ENCODE measurements around the gene THBS3. TPM values are rescaled to one million over a fixed set of nuclear protein-coding genes. Genes with fewer than 3 reads are reported as not detected.
"Not testable (repeated sequence)": the region's sequence is repeated elsewhere in the genome, so short reads cannot be mapped to it uniquely, and the experiment has no call there.

The THBS3 gene
- polyA plus RNA-seq, 5 donors, result 37.5 to 47.0 (median 42.8) TPM

GRCh38 chr1:155208541-155209311 lies 1.0 kb upstream of the THBS3 start, which contains the start of gene MTX1:
TSS of gene MTX1 (plus strand) at chr1:155208695. CDS start at chr1:155208805, 110 bp downstream.
- peak; percentile 94 for DNase-seq

DNA sequence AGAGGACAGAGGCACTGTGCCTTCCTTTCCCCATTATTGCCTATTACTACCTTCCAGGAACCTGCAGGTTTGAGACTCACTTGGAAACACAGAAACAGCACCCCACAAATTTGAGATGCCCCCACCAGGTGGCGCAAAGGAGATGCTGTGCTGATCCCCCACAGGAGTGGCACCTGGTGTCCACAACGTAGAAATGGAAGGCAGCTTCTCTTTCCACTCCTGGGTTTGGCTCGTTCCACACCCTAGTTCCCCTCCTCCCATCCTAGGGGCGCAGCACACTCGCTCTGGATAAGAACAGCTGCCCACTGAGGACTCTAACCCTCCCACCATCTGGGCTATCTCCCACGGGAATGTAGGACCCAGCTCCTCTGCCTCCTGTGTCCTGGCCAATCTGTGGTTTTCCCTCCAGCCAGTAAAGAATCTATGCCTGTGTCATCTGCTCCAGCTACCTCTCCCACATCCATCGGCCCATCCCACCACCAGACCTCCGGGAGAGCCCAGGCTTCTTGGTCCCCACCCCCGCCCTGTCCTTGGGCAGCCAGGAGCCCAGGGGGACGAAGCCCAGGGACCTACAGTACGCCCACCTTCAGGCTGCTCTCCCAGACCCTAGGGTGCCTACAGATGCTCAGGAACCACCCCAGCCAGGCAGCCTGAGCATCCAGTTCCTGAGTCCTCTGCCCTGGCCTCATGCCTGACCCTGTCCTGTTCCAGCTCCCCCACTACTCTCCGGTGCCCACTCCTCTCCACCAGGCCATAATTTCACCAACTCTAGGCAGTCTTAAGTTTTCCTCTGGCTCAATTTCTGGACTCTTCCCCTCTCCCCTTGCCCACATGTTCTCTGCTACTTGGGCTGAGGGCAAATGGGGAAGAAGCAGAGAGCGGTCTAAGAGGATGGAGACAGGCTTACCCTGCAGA lies 549 bp downstream of the THBS3 start:
- peak in 1 of 2 donors; percentile 67 for DNase-seq

DNA sequence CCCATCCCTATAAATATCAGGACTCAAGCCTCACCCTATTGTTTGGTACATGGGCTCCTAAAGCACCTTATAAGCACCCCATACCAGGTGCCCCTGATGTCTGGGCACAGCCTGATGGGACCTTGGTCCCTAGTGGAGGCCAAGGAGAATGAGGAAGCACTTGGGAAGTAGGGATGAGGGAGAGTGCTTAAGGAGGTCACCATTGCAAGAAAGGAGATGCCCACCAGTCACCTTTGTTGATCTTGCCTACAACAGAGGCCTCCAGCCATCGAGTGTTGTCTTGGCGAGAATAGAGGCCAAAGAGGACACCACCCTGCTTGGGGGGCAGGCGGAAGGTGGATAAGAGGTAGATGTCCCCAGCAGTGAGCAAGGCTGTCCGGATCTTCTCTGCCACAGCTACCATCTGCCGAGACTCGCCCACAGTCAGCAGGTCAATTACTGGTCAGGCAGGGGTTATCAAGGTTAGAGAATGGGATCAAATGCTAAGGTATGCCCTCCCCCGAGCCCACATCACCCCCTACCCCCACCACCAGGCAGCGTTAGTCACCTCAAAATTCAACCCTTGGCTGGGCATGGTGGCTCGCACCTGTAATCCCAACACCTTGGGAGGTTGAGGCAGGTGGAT lies 1.6 kb downstream of the THBS3 start:
- no peak for DNase-seq

DNA sequence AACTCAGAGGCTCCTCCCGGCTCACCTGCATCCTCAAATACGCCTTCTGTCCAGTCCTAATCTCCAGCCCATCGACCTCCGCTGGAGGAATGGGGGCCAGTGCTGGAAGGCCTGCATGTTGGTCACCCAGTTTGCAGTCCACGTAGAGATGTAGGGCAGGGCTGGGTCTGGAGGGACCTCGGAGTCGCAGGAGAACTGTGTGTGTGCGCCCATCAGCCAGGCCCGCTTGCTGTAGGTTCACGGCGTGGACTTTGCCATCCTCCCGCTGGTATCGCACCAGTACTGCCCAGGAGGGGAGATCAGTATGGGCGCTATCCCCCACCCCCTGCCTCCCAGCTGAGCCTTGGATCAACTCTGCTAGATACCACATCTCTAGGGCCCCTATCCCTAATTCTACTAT lies 2.7 kb downstream of the THBS3 start:
- no peak for DNase-seq

DNA sequence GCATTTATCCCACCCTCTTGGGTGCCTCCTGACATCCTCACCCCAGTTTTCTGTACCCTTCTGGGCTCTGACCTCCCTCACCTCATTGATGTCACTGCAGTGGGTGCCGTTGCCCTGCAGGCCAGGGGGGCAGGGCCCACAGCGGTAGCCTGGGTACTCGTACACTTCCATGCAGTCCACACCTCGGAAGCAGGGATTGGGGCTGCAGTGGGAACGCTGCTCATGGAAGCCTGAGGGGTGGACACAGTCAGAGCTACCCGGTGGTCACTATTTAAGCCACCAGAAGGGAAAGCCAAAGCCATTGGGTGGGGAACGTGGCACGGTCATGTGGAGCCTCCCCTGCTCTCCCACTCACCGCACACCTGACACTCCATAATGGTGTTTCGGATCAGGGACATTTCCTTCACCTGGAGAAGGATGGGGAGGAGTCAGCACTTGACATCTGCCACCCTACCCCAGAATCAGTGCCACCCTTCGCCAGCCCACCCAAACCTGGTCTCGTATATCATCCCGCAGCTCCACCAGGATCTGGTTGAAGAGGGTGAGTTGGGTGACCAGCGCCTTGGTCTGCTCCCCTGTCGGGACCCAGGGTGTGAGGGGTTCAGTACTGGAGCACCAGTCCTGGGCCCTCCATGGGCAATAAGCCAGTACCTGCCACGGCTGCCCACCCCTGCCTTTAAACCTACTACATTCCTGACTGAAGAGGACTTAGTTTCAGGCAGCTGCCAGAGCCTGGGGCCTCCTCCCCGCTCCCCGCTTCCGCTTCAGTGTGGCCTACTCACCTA lies 4.8 kb downstream of the THBS3 start:
- DNase-seq, result no peak

DNA sequence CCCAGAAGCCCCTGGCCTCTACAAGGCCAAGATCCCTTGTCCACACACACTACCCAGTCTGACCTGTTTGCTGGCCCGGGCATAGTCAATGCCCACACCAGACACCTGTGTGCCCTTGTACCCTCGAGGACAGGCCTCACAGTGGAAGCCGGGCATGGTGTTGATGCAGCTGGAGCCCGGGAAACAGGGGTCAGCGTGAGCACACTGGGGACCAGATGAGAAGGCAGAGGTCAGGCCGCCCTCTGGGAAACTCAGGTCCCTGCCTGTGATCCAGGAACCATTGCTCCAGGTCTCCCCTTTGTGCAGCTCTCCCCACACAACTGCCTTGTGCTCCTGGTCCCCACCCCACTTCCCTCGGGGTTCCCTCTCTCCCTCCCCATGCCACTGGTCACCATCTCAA lies 5.5 kb downstream of the THBS3 start:
- no peak for DNase-seq

DNA sequence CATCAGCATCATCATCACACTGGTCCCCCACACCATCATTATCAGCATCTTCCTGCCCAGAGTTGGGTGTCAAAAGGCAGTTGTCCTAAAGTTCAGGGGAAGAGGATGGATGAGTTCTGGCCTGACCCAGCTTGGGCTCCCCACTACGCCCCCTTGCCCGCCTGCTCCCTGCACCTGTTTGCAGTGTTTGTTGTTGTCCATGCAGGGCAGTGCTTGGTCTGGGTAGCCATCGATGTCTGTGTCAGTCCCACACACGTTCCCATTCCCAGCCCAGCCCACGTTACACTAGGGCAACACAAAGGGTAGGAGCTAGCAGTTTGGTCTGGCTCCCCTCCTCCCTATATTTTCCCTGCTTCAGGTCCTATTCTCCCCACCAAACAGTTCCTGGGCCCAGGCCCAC lies 6.8 kb downstream of the THBS3 start:
- no peak for DNase-seq

DNA sequence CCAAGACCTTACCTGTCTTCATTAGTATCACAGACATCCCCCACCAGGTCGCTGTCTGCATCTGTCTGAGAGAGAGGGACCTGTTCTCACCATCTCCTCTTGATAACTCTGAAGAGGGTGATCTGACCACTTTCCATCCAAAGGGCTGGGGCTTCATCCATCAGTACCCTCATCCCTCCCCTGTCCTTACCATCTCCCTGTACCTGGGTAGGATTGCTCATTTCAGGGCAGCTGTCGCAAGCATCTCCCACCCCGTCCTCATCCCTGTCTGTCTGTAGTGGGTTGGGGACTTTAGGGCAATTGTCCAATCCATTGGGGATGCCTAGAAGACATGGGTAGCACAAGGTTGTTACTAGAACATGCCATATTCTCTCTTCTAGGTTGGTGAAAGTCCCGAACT lies 7.9 kb downstream of the THBS3 start:
- DNase-seq, result no peak

GRCh38 chr1:155198547-155198906 lies 9.2 kb downstream of the THBS3 start:
- DNase-seq, result no peak

- DNase-seq, result no peak
Observed at GRCh38 chr1:155197901-155198546, 9.7 kb downstream of the THBS3 start.

DNA sequence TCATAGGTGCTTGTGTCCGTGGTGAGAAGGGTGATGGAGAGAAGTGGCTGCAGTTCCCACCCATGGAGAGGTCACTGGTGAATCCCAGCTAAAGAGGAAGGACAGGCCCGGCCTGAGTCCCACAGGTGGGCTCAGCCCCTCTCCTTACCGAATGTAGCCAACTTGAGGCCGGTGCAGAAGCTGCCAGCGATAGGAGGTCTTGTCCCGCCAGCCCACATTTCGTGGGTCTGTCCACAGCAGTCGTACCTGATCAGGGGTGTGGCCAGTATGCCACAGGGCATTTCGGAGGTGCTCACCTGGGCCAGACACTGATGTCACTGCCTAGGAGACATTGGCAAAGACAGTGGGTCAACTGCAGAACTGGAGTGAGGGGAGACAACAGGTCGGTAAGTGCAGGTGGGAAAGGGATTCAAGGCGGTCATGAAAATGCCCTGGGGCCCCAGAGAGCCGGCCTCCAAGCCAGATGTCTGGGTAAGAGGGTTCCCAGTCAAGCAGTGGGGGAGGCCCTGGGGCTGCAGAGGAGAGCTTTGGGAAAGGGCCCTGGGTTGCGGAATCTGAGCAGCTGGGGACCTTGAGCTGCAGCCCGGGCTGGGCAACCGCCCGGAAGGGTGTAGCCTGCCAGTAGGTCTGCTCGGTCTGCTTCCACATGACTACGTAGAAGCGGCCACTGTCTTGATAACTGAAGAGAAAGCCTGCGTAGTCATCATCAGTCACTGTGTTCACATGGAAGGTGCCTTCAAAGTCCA lies 10.6 kb downstream of the THBS3 start:
- DNase-seq, result no peak

GRCh38 chr1:155196103-155196892 lies 11.4 kb downstream of the THBS3 start:
- no peak for DNase-seq

- no peak for DNase-seq
Observed at GRCh38 chr1:155195201-155196102, 12.2 kb downstream of the THBS3 start.

DNA sequence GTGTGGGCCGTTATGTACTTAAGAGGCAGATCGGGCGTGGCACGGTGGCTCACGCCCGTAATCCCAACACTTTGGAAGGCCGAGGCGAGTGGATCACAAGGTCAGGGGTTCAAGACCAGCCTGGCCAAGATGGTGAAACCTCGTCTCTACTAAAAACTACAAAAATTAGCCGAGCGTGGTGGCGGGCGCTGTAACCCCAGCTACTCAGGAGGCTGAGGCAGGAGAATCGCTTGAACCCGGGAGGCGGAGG lies 13.8 kb downstream of the THBS3 start:
- not testable (repeated sequence) for DNase-seq

- peak; percentile 91 for DNase-seq
Observed at GRCh38 chr1:155193275-155193990, 14.3 kb downstream of the THBS3 start.

GRCh38 chr1:155192346-155193274 lies 15.1 kb downstream of the THBS3 start:
- peak in 1 of 2 donors; percentile 72 for DNase-seq

DNA sequence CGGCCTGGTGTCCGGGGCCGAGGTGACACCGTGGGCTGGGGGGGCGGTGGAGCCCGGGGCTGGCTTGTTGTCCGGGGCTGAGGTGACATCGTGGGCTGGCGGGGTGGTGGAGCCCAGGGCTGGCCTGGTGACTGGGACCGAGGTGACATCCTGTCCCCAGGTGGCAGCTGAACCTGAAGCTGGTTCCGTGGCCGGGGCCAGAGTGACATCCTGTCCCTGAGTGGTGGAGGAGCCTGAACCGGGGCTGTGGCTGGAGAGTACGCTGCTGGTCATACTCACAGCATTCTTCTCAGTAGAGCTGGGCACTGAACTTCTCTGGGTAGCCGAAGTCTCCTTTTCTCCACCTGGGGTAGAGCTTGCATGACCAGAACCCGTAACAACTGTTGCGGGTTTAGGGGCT lies 15.8 kb downstream of the THBS3 start:
- DNase-seq, result no peak
